GM13976 (cell line): Measurements from ENCODE around the gene TRIM67.
"Not testable (repeated sequence)": the region's sequence is repeated elsewhere in the genome, so short reads cannot be mapped to it uniquely, and the experiment has no call there.

Source experiments
- DNase-seq: peaks from one replicate; pipeline ENCODE4 v3.0.0; 2012; ENCODE audit warnings: low spot score
- CTCF ChIP-seq: IDR thresholded peaks from 2 replicates; pipeline ENCODE4 v1.5.1; 2012; ENCODE audit warnings: borderline replicate concordance, mild to moderate bottlenecking; ENCODE audit not compliant: insufficient read depth; ENCODE audit errors: extremely low read depth, missing control alignments, control extremely low read depth
- in situ Hi-C: fragments of 300-500 bp; cut with MboI; formaldehyde crosslinking; loops from one replicate; pipeline ENCODE4 v1.12.0; 2022; ENCODE audit warnings: low sequenced_read_pairs, mixed read lengths, inconsistent platforms; ENCODE audit not compliant: unreplicated experiment

Gene TRIM67

DNA sequence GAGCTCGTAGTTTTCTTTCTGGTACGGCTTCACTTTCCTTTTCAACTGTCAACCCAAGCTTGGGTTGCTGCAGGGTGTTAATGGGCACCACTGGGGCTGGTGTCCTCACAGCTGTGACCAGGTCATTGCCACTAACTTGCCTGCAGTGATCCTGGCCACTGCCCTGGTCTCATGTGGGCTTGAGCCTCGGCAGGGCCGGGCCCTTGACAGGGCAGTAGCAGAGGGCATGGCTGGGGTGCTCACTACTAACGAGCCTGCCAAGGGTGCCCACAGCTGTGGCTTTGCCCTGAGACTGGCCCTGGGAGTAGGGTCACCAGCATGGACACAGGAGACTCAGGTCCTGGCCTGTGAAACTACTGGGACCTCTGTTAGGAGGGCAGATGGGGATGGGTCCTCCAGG, 47.7 kb downstream of the TRIM67 start:
- in situ Hi-C loops, result no loop called here
- DNase-seq, result no peak
- TF ChIP-seq CTCF, result no peak

DNA sequence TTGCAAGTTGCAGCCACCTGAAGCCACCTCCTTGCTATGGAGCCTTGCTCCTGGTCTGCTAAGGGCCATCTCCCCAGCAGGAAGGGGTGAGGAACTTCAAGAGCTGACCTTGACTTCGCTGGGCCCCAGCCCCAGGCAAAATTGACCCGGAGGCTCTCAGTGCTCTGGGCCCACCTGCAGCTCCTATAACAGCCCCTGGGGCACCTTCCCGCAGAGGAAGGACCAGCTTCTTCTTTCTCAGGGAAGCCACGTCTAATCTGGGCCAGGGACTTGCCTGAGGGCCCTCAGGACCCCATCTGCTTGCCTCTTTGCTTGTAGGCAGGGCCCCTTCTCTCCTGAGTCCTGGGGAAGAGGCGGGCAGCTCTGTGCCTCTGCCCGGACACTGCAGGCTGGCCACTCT, 48.3 kb downstream of the TRIM67 start:
- DNase-seq, result no peak
- TF ChIP-seq CTCF, result no peak
- in situ Hi-C loops, result no loop called here

DNA sequence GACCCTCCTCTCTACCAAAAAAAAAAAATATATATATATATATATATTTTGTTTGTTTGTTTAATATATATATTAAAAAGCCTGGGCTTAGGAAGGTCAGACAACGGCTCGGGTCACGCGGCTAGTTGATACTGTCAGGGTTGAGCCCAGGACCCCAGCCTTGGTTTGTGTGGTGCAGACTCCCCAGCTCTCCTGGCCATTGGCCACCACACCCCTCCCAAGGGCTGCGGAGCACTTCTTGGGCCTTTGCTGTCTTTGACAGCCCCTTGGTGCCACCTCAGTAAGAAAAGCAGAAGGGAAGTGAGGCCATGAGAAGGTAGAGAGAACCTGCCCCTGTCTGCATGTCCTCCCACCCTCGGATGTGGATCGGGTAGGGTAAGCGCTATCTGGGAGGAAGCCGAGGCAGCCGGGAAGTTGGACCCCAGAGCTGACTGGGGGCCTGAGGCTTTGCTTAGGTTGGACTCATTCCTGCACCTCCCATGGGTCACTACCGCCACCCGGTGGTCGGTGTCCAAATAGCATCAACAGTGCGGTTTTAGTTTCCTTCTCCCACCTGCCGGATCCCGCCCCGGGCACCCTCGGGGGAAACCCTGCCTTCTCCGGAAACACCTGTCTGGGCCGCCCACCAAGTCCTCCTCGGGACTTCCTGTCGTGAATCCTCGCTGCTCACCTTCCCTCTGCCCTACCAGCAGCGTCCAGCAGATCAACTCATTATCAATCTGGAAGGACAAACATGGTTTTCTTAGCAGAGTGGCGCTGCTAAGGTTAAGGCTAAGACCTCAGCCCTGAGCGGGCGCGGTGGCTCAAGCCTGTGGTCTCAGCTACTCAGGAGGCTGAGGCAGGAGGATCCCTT, 49.4 kb downstream of the TRIM67 start:
- peak; percentile 90 for TF ChIP-seq CTCF
- DNase-seq, result peak; percentile 92
- in situ Hi-C loops, result no loop called here

- in situ Hi-C loops, DNase-seq: not testable (repeated sequence)
These were observed 50.4 kb downstream of the TRIM67 start for GRCh38 chr1:231212301-231212700.

DNA sequence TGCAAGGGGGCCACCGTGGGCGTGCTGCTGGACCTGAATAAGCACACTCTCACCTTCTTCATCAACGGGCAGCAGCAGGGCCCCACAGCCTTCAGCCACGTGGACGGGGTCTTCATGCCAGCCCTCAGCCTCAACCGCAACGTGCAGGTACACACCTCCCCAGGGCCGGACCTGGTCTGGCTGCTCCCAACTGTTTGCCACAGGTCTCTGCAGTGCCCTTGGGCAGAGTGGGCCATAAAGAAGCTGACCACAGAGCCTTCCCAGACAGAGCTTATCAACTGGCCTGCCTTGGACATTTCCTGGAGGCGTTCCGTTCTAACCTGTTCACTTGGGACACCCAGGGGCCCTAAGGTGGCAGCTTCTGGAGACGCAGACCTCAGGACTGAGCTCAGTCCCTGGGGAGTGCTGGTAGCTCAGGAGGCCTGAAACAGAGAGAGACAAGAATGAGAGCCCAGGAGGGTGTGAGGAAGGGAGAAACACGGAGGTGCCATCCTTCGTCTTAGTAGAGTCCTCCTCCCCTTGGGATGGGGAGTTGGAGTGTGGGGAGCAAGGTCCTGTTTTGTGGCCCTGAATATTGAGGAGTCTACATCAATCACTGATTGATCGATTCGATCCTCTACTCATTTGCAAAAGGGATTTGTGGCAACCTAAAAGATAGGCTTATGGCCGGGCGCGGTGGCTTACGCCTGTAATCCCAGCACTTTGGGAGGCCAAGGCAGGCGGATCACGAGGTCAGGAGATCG, 52.1 kb downstream of the TRIM67 start:
- TF ChIP-seq CTCF, result no peak
- in situ Hi-C loops, result no loop called here
- peak; percentile 7 for DNase-seq

DNA sequence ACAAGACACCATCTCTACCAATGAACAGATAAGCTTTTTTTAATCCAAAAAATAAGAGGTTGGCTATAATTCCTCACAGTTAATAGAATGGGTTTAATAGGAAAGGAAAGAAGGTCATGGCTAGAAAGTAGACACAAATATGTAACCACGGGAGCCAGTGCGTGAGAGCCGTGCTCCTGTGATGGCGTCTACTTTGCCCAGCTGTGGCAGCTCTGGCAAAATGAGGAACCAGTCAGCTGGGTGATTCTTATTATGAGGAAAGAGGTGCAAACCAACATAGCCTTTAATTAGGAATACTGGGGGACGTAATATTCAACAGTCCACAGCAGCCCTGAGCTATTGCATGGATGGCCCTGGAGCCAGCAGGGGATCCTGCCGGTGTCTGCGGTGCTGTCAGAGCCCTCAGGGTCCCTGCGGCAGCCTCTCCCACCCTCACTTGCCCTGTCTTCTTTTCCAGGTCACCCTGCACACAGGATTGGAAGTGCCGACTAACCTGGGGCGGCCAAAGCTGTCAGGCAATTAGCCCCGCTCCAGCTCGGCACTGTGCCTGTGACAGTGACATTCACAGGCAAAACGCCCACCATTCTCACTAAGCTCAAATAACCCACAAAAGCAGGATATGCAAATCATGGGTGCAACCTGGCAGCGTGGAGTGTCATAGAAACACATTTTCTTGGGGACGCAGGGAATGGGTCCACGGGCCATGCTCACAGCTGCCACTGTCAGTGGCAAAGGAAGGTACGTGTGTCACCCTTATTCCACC, 53.2 kb downstream of the TRIM67 start:
- TF ChIP-seq CTCF, result no peak
- peak; percentile 44 for DNase-seq
- in situ Hi-C loops, result no loop called here

- in situ Hi-C loops, result no loop called here
These were observed 54.0 kb downstream of the TRIM67 start for GRCh38 chr1:231215681-231216385.

More at GRCh38 chr1:231215681-231216385, 54.0 kb downstream of the TRIM67 start:
- DNase-seq, result peak; percentile 44
- no peak for TF ChIP-seq CTCF
